Astrocyte of the hippocampus (primary cell): ENCODE data around the gene MBD2.

Source experiments
- DNase-seq: peaks from one replicate; pipeline ENCODE4 v3.0.0; 2011; ENCODE audit warnings: low read depth, low spot score

The MBD2 gene

DNA sequence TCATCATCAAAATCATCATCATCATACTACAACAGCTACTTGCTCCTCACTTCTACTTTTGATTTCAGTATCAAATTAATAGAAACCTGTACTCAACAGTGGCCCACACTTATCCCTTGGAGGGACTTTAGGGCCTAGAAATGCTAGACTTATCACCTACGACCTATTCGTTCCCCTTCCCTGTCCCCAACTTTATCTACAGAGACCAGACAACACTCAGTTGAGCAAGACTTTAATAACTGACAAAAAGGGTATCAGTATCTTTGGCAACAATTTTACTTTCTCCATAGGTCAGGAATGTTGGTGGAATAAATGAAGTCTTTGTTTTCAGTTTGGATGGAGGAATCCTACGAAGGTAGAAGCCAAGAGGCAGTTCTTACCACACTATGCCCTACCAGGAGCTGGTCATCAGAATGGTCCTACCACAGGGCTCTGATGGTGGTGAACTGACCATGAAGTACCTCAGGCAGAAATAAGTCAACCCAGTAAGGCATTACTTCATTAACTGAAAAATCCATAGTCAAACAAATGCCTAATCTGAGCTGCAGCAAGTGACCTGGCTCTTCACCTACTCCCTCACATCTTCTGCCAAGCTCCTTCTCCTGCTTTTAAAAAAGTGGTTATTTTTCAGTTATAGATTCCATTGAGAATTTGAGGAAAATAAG, 26.6 kb downstream of the MBD2 start:
- no peak for DNase-seq

DNA sequence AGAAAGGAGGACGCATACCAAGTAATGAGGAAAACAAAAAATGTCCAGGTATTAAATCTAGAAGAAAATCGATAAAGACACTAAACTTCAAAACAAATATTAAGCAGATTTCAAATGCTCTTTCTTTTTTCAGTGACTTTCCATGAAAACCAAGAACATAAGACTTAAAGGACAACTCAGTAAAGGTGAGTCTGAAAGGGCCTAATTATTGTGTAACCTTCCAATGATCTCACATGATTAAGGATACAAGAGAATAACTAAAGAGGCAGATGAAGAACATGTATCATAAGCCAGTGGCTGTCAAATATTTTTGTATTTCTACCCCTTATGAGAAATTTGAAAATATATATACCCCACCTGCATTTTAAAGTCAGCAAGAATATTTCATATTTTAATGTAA, 30.7 kb downstream of the MBD2 start:
- no peak for DNase-seq

DNA sequence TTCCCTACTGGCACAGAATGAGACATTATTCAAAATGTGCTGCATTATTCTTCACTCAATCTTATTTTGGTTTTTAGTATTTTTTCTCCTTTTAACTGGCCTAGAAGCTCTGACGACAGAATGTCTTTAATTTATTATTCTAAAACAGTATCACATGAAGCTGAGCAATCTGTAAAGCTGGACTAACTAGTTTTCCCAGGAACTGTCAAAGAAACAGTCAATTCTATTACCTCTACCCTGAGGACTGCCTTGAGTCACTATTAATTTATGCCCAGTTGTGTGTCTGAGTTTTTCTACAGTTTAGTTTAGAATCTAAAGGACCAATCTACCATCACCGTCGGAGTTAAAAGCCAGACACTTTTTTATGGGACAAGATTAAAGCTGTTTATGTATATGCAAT, 31.6 kb downstream of the MBD2 start:
- DNase-seq, result peak; percentile 19

DNA sequence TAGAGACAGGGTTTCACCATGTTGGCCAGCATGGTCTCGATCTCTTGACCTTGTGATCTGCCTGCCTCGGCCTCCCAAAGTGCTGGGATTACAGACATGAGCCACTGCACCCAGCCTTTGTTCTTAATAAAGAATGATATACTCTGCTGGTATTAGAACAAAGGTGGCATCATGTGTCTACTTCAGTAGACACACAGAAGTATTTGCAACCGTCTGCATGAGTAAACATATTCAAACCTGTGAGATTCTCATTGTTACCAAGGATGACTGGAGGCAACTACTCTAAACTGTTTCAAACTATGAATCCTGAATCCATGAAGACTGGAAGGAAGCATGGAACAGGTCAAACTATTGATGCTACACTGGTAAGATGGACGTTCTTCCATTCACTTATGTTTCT, 32.1 kb downstream of the MBD2 start:
- DNase-seq, result no peak

DNA sequence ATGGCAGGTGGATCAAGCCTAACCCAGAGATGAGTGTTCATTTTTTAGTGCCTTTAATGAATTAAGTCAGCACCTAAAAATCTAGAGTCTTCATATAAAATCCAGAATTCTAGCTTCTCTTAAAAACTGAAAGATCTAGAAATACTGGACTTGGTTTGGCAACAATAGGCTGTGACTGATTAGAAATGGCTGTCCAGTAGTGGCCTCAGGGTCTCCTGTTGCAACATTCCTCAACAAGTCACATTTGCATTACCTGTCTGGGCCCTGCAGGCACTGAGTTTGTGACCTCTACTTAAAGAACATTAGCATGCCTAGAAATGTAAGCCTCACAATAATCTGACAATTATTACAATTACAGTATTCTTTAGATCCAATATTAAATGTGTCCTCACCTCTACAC, 33.1 kb downstream of the MBD2 start:
- no peak for DNase-seq

DNA sequence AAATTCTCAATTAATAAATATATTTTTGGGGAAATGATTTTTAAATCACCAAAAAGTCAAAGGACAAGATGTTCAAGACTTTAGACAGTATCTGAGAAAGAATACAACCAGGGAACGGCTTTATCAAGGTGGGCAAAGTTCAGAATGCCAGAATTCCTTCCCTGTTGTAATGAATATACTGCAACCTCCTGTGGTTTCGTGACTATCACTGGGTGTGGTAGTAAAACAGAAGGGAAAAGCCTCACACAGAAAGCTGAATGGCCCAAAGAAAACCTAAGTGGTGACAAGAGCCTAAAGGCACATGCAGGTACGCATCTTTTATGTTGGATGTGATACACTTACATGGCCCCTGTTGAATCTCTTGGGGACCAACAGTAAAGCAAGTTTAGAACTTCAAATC, 37.1 kb downstream of the MBD2 start:
- DNase-seq, result no peak

DNA sequence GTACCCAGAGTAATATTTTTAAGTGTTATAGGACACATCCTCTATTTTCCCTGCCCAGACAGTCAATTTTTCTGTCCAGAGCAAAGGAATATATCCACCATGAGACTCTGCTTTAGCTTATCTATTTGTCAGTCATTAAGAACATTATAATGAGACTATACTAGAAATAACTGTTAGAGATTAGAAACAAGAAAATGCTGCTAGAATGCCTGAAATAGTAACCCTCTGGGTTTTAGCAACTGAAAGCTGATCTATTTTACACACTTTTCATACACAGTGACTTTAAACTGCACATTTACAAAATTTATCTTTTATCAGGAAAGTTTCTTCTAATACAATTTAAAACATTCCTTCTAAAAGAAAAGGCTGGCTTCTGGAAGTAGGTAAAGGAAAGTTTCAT, 39.6 kb downstream of the MBD2 start:
- DNase-seq, result no peak

DNA sequence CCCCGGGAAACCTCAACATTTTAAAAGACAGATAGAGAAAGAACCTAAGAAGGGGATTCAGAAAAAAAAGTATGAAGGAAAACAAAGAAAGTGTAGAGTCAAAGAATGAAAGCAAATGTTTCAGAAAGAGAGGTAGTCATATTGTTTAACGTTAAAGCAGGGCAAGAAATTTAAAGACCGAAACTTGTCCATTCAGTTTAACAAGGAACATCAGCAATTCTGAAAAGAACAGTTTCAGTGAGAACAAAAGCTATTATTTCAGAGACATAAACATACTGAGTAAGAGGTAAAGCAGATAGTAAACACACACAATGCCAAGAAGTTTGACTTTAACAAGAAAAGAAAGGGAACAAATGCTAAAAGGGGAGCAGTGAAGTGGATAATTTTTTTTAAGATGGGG, 41.1 kb downstream of the MBD2 start:
- no peak for DNase-seq

DNA sequence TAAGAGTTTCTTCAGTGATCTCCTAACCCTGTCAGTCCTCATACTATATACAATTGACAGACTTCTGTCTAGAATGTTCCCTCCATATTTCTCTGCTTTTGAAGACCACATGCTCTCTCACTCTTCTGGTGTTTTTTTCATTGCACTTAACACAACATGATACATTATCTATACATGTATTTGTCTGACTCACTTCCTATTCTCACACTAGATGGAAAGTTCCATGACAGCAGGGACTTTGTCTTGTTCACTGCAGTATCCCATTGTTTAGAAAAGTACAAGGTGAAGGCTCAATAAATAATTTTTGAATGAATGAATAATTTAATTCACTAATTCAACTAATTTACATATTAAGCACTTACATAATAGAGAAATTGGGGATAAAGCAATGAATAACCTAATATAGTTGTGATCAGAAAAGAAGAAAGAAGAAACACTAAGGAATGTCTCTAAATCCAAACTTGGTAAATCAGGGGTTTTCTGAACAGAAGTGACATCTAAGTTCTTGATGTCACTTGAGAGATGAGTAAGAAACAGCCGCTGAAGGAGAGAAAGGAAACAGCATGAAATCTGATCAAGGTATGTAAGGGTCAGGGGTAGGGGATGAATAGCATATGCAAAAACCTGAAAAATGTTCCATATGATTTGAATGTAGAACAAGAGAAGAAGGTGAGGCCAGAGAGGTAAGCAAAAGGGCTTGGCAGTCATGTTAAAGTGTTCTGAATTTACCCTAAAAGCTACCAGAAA, 42.4 kb downstream of the MBD2 start:
- DNase-seq, result no peak

DNA sequence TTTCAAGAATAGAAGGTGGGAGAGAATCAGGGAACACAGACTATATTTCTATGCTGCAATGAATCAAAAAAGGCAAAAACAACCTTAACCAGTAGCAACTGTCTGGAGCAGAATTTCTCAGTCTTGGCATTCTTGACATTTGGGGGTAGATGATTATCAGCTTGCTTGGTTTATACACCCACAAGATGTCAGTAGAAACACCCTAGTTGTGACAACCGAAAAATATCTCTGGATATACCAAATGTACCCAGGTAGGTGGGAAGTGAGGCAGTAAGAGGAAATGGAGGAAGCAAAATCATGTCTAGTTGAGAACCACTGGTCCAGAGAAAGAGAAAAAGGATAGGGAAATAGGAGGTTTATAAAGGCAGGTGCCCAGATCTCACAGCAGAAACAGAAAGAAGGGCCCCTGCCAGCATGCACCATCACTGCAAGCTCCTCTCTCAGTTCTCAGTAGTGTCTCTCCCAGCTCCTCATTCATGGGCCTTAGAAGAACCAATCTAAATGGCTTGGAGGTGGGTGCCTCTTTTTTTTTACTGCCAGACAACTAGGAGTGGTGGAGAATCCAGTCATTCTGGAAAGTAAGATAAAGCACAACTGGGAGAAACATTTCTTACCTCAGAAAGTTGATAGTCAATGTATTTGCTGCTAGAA, 50.4 kb downstream of the MBD2 start:
- no peak for DNase-seq

DNA sequence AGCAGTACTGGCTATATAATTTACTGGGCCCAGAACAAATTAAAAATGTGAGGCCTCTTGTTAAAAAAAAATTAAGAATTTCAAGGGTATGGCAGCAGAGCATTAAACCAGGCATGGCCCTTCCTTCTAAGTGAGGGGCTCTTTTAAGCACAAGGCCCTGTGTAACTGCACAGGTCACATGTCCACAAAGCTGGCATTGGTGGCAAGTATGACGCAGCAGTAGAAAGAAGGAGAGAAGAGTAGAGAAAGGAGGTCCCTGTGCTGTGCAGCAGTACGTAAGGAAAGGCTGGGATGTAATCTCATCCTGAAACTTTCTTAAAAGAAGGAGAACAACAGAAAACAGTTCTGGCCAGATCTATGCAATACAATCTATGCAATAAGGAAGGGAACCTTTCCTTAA, 51.2 kb downstream of the MBD2 start:
- no peak for DNase-seq

DNA sequence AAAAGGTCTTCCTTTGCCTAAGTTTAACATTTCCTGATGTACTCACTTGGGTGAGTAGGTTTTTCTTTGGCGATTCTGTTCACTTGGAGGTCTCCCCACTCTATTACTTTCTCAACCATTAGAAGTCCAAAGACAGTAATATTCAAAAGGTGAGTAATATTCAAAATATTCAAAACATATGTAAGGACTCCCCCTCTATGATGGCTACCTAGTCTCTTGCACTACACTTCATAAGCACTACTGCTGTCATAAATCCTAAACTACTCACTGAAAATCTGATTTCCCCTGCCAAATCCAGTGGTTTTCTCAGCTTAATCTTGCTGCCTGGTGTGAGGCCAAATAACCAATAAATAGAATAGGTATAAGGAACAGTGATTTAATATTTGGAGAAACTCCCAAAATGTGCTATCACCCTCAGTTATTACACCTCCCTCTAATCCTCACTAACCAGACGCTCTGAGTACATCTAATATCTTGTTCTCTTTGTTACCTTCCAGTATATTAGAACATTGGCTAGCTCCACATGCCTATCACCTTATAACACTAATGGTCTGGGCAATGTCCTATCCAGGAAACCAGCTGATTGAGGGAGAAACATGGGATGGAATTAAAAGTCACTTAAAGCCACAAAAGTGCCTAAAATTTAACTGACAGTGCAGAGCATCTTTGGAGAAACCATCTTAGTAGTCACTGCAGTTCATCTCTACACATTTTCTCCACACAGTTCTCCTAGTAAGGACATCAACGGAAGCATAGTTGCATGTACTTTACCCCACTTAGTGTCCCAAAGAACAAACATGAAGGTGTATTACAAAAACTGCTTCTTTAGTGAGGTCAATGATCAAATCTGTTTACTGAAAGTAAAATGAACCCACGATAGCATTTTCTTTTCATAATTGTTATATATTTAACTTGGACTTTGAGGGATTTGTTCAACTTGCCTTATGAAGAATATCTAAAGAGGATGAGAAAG, 54.8 kb downstream of the MBD2 start:
- DNase-seq, result no peak

DNA sequence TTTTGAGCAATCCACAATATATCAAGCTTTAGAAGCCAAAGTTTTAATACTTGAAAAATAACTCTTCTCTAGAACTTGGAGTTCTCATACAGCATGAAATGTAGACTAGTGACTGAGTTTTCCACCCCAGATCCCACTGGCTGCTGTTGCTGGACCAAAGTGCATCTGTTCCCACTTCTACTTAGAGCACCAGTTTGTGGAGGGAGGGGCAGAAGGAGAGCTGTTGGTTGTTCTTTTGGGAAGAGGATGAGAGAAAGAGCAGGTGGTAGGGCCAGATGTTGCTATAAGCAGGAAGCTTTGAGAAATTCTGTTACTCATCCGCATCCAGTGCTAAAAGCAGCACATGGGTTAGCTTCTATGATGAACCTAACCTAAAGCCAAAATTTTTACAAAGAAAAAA, 59.0 kb downstream of the MBD2 start:
- DNase-seq, result no peak

DNA sequence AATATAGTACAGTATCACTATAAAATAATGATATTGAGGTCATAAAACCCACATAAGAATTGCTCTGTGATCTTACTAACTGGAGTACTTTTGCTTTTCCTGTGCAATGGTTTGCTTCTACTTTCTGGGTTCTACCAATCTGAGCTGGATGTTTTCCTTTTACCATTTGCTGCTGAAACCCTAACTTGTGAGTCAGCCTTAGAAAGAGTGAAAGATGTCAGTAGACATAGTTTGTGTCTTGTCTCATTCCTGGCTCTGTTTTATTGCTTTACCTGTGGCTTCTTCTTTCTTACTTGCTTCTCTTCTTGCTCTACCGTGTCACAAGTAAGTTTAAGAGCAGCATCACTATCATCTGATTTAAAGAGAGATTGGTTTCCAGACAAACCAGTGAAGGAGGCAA, 61.0 kb downstream of the MBD2 start:
- DNase-seq, result no peak

DNA sequence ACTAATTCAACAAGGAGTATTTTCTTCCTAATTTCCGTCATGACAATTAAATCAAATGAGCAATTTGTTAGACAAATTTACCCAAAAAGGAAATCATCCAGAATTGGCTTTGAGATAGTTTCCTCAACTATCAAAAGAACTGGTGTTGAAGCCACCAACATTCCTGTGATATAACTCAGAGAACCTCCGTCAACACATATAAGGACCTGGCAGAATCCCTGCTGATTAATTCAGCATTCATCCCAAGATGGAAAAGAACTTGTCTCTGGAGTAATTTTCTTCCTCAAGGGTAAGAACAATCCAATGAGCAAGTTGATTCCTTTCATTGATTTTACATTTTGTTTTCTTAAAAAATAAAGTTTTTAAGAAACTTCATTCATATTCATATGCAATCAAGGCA, 62.0 kb downstream of the MBD2 start:
- DNase-seq, result peak; percentile 81

DNA sequence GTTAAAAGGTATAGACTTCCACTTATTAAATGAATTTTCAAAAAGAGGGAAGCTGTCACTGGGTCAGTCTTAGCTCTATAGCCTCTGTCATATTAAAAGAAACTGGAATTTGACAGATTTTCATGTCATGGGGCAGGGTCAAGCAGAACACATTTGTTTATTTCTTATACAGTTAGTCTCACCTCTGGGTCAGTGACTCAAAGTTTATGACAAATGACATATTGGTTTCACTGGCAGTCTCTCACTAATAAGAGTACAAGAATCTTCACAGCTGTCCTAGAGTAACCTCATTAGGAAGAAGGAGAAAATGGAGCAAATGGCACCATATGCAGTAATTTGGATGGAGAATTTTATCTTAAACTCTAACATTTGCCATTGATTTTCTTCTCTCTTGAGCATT, 63.2 kb downstream of the MBD2 start:
- no peak for DNase-seq

DNA sequence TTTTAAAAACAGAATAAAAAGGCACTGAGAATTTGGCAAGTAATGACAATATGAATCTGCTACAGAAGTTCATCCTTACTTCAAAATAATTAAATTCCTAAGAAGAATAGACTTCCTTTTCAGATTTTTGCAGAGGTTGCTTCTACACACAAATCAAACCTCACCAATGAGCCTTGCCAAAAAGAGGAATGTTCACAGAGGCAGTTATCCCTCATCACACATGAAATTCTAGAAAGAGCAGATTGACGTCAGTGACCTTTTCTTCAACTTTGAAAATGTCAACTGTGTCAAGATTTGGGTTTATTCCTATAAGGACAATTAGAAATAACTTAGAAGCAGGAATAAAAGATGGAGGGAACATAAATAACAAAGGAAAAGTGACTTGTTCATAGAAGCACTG, 64.6 kb downstream of the MBD2 start:
- DNase-seq, result no peak

DNA sequence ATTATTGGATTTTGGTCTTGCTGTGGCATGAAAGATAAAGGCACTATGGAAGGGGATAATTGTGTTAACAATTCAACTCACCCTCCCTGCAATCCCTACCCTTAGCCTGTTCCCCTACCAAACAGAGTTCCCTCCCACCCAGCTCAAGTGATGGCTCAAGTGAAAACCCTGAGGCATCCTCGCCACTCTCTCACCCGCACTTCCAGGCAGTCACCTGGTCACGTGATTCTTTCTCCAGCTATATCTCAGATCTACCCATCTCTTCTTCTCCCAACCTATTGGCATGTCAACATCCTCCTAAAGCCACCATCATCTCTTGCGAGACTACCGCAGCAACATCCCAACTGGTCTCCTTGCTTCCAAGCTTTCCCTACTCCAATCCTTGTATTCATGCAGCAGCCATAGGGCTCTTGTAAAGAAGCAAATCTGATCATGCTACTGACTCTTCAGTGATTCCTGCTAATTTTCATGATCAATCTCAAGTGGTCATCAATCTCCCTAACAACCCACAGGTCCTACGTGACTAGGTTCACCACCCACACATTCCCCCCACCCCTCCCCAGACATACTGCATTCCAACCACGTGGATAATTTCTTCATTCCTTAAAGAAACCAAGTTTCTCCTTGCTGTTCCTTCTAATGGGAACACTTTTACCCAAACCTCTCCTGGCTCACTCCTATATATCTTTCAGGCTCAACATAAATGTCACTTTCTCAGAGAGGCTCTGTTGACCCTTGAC, 66.7 kb downstream of the MBD2 start:
- DNase-seq, result no peak

DNA sequence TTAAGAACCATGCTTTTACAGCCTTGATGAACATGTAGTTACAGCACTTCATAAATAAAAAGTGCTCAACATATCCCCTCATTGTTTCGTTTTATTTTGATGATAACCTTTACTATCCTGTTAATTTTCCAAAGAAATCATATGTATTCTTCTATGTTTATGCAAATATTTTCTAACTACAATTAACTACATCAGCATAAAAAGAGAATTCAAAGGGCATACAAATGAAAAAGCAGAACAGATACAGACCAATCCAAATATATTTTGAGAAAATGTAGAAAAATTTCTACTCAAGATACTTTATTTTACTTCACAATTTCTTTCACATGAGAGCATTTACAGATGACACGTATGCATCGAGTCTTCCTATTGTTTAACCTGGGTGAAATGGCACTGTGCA, 69.1 kb downstream of the MBD2 start:
- DNase-seq, result no peak

DNA sequence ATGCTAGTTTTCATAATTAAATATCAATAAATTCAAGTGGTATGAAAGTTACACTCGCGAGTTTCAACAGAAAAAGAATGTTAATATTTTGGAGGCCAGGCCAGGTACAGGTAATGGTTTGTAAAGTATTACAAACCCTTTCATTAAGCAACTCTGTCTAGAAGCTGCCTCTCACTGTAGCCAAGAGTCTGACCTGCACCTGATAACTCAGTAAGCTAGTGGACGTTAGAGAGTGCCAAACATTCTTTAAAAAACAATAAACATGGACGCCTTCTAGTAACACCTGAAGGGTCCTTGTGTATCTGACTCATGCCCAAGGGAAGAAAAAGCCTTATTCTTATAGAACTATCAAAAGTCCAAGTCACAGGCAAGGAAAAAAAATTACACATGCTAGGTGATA, 70.2 kb downstream of the MBD2 start:
- no peak for DNase-seq

DNA sequence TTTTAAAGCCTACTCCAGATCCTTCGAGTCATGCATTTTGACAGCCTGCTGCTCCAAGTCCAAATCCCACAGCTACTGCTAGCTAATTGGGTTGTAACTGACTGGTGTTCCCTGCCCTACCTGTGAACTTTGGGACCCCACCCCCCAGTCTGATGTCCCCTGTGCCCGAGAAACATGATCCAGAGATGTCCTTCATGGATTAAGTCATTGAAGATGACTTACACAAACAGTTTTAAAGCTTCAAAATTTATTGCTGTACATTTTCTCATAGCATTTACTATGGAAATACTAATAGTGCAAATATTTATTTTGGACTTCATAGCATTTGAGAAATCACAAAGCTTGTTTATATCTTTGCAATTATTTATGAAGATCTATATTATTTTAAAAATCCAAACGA, 73.1 kb downstream of the MBD2 start:
- DNase-seq, result no peak
